AG04449 (cell line): Measurements from ENCODE around the gene RADIL.

ENCODE experiments used
- CTCF ChIA-PET: fragments of 350-600 bp; formaldehyde crosslinking; extraction: SDS; loops from one replicate; lab custom pipeline; 2021; ENCODE audit warnings: antibody characterized with exemption; lab: Yijun Ruan, JAX
- POLR2A ChIA-PET: fragments of 400-600, 350-600 bp; formaldehyde crosslinking; extraction: SDS; loops from one replicate; lab custom pipeline; 2020; ENCODE audit warnings: antibody characterized with exemption, inconsistent platforms; lab: Yijun Ruan, JAX
- DNase-seq: peaks from one replicate; pipeline ENCODE4 v3.0.0-alpha.2; 2010; ENCODE audit warnings: low read depth, low spot score
- H3K4me3 ChIP-seq: 2 replicates; pipeline ENCODE4 v1.5.1; 2011; ENCODE audit warnings: low read depth, mild to moderate bottlenecking, control low read depth, low read length
- CTCF ChIP-seq: IDR thresholded peaks from one replicate; pipeline ENCODE4 v1.5.1; 2011; ENCODE audit warnings: mild to moderate bottlenecking, moderate library complexity, low read length, control low read depth, inconsistent platforms; ENCODE audit not compliant: insufficient read depth; ENCODE audit errors: missing control alignments

Gene RADIL

GRCh38 chr7:4765776-4766490 lies 117.6 kb downstream of the RADIL start:
- ChIA-PET POLR2A (no interaction called here), CTCF (interaction anchor here (1.0 to 6.2 kb wide), 2 partner anchors 12 to 19 kb away, joined by 3 to 44 read pairs; no protein-coding TSS in a partner anchor)
- DNase-seq, result no peak

GRCh38 chr7:4764402-4765007 lies 119.0 kb downstream of the RADIL start:
- no peak for DNase-seq
- TF ChIP-seq CTCF, result no peak
- CTCF ChIA-PET, result interaction anchor here (1.0 to 6.2 kb wide), 2 partner anchors 9 to 11 kb away, joined by 4 to 44 read pairs; no protein-coding TSS in a partner anchor
- POLR2A ChIA-PET, result no interaction called here
- no peak overlapping the region for H3K4me3 ChIP-seq

More at GRCh38 chr7:4765776-4766490, 117.6 kb downstream of the RADIL start:
- peak; percentile 9 for TF ChIP-seq CTCF
- no peak overlapping the region for H3K4me3 ChIP-seq

DNA sequence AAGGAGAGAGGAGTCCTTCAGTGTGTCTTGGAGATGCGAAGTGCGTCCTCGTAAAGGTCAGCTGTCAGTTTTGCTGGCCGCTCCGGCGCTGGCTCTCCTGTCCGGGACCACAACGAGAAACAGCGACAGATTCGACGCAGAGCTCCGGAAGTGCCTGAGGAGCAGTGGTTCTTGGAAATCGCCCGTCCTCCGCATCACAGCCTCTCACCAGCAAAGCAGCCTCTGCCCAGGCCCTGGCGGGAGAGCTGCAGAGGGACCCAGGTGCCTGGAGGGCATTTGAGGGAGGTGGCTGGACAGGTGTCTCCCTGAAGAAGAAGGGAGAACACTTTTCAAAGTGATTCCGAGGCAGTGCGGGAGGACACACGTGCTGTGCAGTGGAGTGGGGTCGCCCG lies 119.7 kb downstream of the RADIL start:
- no peak overlapping the region for H3K4me3 ChIP-seq
- ChIA-PET CTCF (interaction anchor here (1.0 to 6.2 kb wide), 3 partner anchors 10 to 16 kb away, joined by 4 to 44 read pairs (median 4); no protein-coding TSS in a partner anchor), POLR2A (no interaction called here)
- no peak for DNase-seq
- TF ChIP-seq CTCF, result no peak

- no peak for TF ChIP-seq CTCF
- CTCF ChIA-PET, result interaction anchor here (1.6 to 6.2 kb wide), 2 partner anchors 9 to 15 kb away, joined by 4 to 44 read pairs; no protein-coding TSS in a partner anchor
- POLR2A ChIA-PET, result no interaction called here
- DNase-seq, result no peak
- no peak overlapping the region for H3K4me3 ChIP-seq
These were observed 120.3 kb downstream of the RADIL start for GRCh38 chr7:4763091-4763793.

GRCh38 chr7:4762121-4763055 lies 121.1 kb downstream of the RADIL start:
- ChIA-PET POLR2A (no interaction called here), CTCF (interaction anchor here (0.6 to 1.6 kb wide), 2 partner anchors 9 to 15 kb away, joined by 3 to 4 read pairs; no protein-coding TSS in a partner anchor)

More at GRCh38 chr7:4762121-4763055, 121.1 kb downstream of the RADIL start:
- H3K4me3 ChIP-seq, result no peak overlapping the region
- no peak for DNase-seq
- no peak for TF ChIP-seq CTCF
